Inferior parietal cortex (tissue), 1 donor: ENCODE data around the gene LDLRAD3.
"Not testable (repeated sequence)": the region's sequence is repeated elsewhere in the genome, so short reads cannot be mapped to it uniquely, and the experiment has no call there.

Source experiments
- DNase-seq: peaks from one replicate; pipeline ENCODE4 v3.0.0-alpha.2; 2016; ENCODE audit errors: extremely low spot score

The LDLRAD3 gene

GRCh38 chr11:35992548-35992947 is 48.7 kb downstream of the LDLRAD3 start:
- no peak for DNase-seq

GRCh38 chr11:35994421-35994820 is 50.6 kb downstream of the LDLRAD3 start:
- DNase-seq, result no peak

GRCh38 chr11:35995681-35996271 is 51.9 kb downstream of the LDLRAD3 start:
- DNase-seq, result no peak

- no peak for DNase-seq
Measured at GRCh38 chr11:35997902-35998520, 54.1 kb downstream of the LDLRAD3 start.

- DNase-seq, result no peak
Measured at GRCh38 chr11:35998634-35999033, 54.8 kb downstream of the LDLRAD3 start.

- DNase-seq, result no peak
Measured at GRCh38 chr11:36000616-36001190, 56.8 kb downstream of the LDLRAD3 start.

GRCh38 chr11:36002196-36002595 is 58.3 kb downstream of the LDLRAD3 start:
- DNase-seq, result peak; percentile 29

GRCh38 chr11:36002796-36003195 is 58.9 kb downstream of the LDLRAD3 start:
- no peak for DNase-seq

- DNase-seq, result no peak
Measured at GRCh38 chr11:36006556-36006955, 62.7 kb downstream of the LDLRAD3 start.

GRCh38 chr11:36007127-36007655 is 63.3 kb downstream of the LDLRAD3 start:
- no peak for DNase-seq

- DNase-seq, result no peak
Measured at GRCh38 chr11:36008584-36008983, 64.7 kb downstream of the LDLRAD3 start.

GRCh38 chr11:36009473-36009872 is 65.6 kb downstream of the LDLRAD3 start:
- no peak for DNase-seq

- DNase-seq, result peak; percentile 57
Measured at GRCh38 chr11:36010010-36010740, 66.3 kb downstream of the LDLRAD3 start.

GRCh38 chr11:36011574-36011973 is 67.7 kb downstream of the LDLRAD3 start:
- DNase-seq, result no peak

- DNase-seq, result no peak
Measured at GRCh38 chr11:36012455-36012854, 68.6 kb downstream of the LDLRAD3 start.

GRCh38 chr11:36012979-36013378 is 69.1 kb downstream of the LDLRAD3 start:
- DNase-seq, result no peak

GRCh38 chr11:36013446-36013845 is 69.6 kb downstream of the LDLRAD3 start:
- DNase-seq, result not testable (repeated sequence)

GRCh38 chr11:36013950-36014897 is 70.4 kb downstream of the LDLRAD3 start:
- no peak for DNase-seq

- DNase-seq, result no peak
Measured at GRCh38 chr11:36014898-36015665, 71.2 kb downstream of the LDLRAD3 start.

- DNase-seq, result no peak
Measured at GRCh38 chr11:36015799-36016198, 71.9 kb downstream of the LDLRAD3 start.

- no peak for DNase-seq
Measured at GRCh38 chr11:36016263-36016662, 72.4 kb downstream of the LDLRAD3 start.
